HepG2 (cell line): Measurements from ENCODE around the gene STUB1. TPM values are rescaled to one million over a fixed set of nuclear protein-coding genes. Genes with fewer than 3 reads are reported as not detected.

ENCODE experiments used
- ARNTL ChIP-seq: sonication (generic); formaldehyde crosslinking; IDR thresholded peaks from 2 replicates; pipeline ENCODE4 v1.4.0; 2020; ENCODE audit warnings: mild to moderate bottlenecking, missing genetic modification reagents
- FOXJ3 ChIP-seq: sonication (generic); formaldehyde crosslinking; IDR thresholded peaks from 2 replicates; pipeline ENCODE4 v1.4.0; 2020; ENCODE audit warnings: missing genetic modification reagents, mild to moderate bottlenecking, borderline replicate concordance
- HNRNPUL1 ChIP-seq: fragments of 200-400 bp; formaldehyde crosslinking; IDR thresholded peaks from 2 replicates; pipeline ENCODE4 v1.6.1; 2017; ENCODE audit warnings: low read depth, mild to moderate bottlenecking, low read length, moderate library complexity
- KAT8 ChIP-seq: IDR thresholded peaks from 2 replicates; pipeline ENCODE4 v1.6.1; 2016; ENCODE audit warnings: missing genetic modification reagents, missing compliant biosample characterization
- MXD4 ChIP-seq: IDR thresholded peaks from 2 replicates; pipeline ENCODE4 v1.6.1; 2016; ENCODE audit warnings: mild to moderate bottlenecking, missing biosample characterization, missing genetic modification reagents
- NFE2L1 ChIP-seq: sonication (generic); formaldehyde crosslinking; IDR thresholded peaks from 2 replicates; pipeline ENCODE4 v1.4.0; 2020; ENCODE audit warnings: missing genetic modification reagents, mild to moderate bottlenecking, borderline replicate concordance
- NKX3-1 ChIP-seq: sonication (generic); formaldehyde crosslinking; IDR thresholded peaks from 2 replicates; pipeline ENCODE4 v1.5.0; 2020; ENCODE audit warnings: missing genetic modification reagents
- NR1H2 ChIP-seq: sonication (generic); formaldehyde crosslinking; IDR thresholded peaks from 2 replicates; pipeline ENCODE4 v1.8.1; 2022; ENCODE audit warnings: low read depth, missing genetic modification reagents, borderline replicate concordance
- PHF20 ChIP-seq: sonication (generic); formaldehyde crosslinking; IDR thresholded peaks from 2 replicates; pipeline ENCODE4 v1.5.0; 2020; ENCODE audit warnings: mild to moderate bottlenecking, missing genetic modification reagents
- SALL1 ChIP-seq: sonication (generic); formaldehyde crosslinking; IDR thresholded peaks from 2 replicates; pipeline ENCODE4 v1.8.0; 2022; ENCODE audit warnings: mild to moderate bottlenecking, missing genetic modification reagents
- SKI ChIP-seq: fragments of 450-650 bp; IDR thresholded peaks from one replicate; pipeline ENCODE4 v1.6.1; 2018; ENCODE audit warnings: mild to moderate bottlenecking; ENCODE audit not compliant: partially characterized antibody
- SMYD3 ChIP-seq: sonication (generic); formaldehyde crosslinking; IDR thresholded peaks from 2 replicates; pipeline ENCODE4 v1.8.1; 2023; ENCODE audit warnings: mild to moderate bottlenecking, missing genetic modification reagents
- SNAPC2 ChIP-seq: sonication (generic); formaldehyde crosslinking; IDR thresholded peaks from 2 replicates; pipeline ENCODE4 v1.8.1; 2022; ENCODE audit warnings: mild to moderate bottlenecking, missing genetic modification reagents
- SSRP1 ChIP-seq: IDR thresholded peaks from 2 replicates; pipeline ENCODE4 v1.6.1; 2016; ENCODE audit warnings: control low read depth
- XBP1 ChIP-seq: sonication (generic); formaldehyde crosslinking; IDR thresholded peaks from 2 replicates; pipeline ENCODE4 v1.5.0; 2020; ENCODE audit warnings: missing genetic modification reagents
- YY1 ChIP-seq: IDR thresholded peaks from 2 replicates; pipeline ENCODE4 v1.6.1; 2011; ENCODE audit warnings: low read length, low read depth, moderate library complexity, mild to moderate bottlenecking; ENCODE audit not compliant: insufficient read depth, insufficient replicate concordance
- ZNF3 ChIP-seq: IDR thresholded peaks from 2 replicates; pipeline ENCODE4 v1.7.0; 2017; ENCODE audit warnings: inconsistent platforms
- ZNF496 ChIP-seq: sonication (generic); formaldehyde crosslinking; IDR thresholded peaks from 2 replicates; pipeline ENCODE4 v1.8.1; 2023; ENCODE audit warnings: mild to moderate bottlenecking, moderate library complexity, missing genetic modification reagents; ENCODE audit not compliant: insufficient replicate concordance
- ZNF614 ChIP-seq: IDR thresholded peaks from 2 replicates; pipeline ENCODE4 v1.6.1; 2018; ENCODE audit warnings: missing biosample characterization, missing genetic modification reagents, inconsistent platforms, borderline replicate concordance
- ZNF652 ChIP-seq: IDR thresholded peaks from 2 replicates; pipeline ENCODE4 v1.6.1; 2016; ENCODE audit warnings: low read depth, borderline replicate concordance
- ZNF766 ChIP-seq: sonication (generic); formaldehyde crosslinking; IDR thresholded peaks from 2 replicates; pipeline ENCODE4 v1.5.0; 2020; ENCODE audit warnings: missing genetic modification reagents, borderline replicate concordance
- polyA plus RNA-seq, 8 experiments: library from polyadenylated mRNA; depleted of rRNA in 3 of 8; stranded (reverse) in 7 of 8; unstranded in 1 of 8; fragments of >200 nt; fragmentation: Illumina TruSeq in 4 of 8; extraction: Trizol in 4 of 8; gene quantifications; 2 replicates each; pipeline versions ENCODE4 v1.2.1 to v1.2.3, GENCODE V29; 2011 to 2016; ENCODE audit warnings: low read depth in 4 of 8, missing spikeins in 1 of 8, mixed read lengths in 1 of 8; ENCODE audit not compliant: insufficient read depth in 1 of 8
- total RNA-seq, 5 experiments: library from RNA; depleted of rRNA; stranded (reverse); fragments of >200 nt; fragmentation: Illumina TruSeq; extraction: Trizol; gene quantifications; 2 replicates each; pipeline ENCODE4 v1.2.3, GENCODE V29; 2016; ENCODE audit warnings: low read depth in 1 of 5
- TF ChIP-seq, protein P1 (sequence below): sonication (generic); formaldehyde crosslinking; IDR thresholded peaks from 2 replicates; pipeline ENCODE4 v1.5.1; 2020; ENCODE audit warnings: missing genetic modification reagents, mild to moderate bottlenecking, borderline replicate concordance
- TF ChIP-seq, protein P2 (sequence below): sonication (generic); formaldehyde crosslinking; IDR thresholded peaks from 2 replicates; pipeline ENCODE4 v1.5.0; 2020; ENCODE audit warnings: mild to moderate bottlenecking, low read depth, missing genetic modification reagents, borderline replicate concordance
- TF ChIP-seq, protein P3 (sequence below): sonication (generic); formaldehyde crosslinking; conservative IDR thresholded peaks from 2 replicates; pipeline ENCODE4 v1.4.0; 2020; ENCODE audit warnings: missing genetic modification reagents
- TF ChIP-seq, protein P4 (sequence below): sonication (generic); formaldehyde crosslinking; IDR thresholded peaks from 2 replicates; pipeline ENCODE4 v1.4.0; 2020; ENCODE audit warnings: mild to moderate bottlenecking, missing genetic modification reagents
- TF ChIP-seq, protein P5 (sequence below): sonication (generic); formaldehyde crosslinking; IDR thresholded peaks from 2 replicates; pipeline ENCODE4 v1.4.0; 2020; ENCODE audit warnings: missing genetic modification reagents

The STUB1 gene
- total and polyA plus RNA-seq, 2 of the 13 experiments (the other 11 are each of a cell fraction or from before 2014, with no cell fraction given), result 52.9 to 78.2 TPM

DNA sequence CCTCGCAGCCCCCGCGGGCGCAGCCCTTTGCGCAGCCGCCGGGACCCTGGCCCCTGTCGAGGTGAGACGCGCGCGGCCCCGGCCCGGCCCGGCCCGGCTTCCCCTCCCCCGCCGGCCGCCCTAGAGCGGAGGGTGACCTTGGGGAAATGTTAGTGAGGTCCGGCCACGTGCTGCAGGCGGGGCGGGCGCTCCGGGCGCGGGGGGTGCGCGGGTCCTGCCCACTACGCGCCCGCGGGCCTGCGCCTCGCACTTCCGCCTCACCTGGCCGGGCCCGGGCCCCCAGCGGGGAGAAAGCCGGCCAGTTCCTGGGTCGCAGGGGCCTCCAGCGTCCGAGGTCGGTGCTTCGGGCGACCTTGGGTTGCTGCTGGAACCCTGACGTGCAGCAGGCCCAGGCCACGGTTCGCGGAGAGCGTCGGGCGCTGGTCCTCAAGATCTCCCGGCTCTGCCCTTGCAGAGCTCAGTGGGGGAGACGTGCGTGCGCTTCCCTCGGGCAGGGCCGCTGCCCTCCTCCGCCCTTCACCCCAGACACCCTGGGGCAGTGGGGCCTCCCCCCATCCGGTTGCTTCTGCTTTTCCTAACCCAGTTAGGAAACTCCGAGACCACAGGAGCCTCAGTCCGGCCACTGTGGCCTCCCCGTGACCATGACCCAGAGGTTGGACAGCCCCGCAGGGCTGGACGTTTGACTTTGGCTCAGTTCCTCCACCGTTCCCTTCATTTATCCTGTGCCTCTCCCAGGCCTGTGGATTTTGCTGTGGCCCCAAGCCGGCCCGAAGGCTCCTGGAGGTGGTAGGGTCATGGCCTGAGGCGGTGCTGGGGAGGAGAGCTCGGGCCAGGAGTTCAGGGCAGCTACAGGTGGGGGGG, 37.8 kb upstream of the STUB1 start (continued):
- TF ChIP-seq, protein P1, sequence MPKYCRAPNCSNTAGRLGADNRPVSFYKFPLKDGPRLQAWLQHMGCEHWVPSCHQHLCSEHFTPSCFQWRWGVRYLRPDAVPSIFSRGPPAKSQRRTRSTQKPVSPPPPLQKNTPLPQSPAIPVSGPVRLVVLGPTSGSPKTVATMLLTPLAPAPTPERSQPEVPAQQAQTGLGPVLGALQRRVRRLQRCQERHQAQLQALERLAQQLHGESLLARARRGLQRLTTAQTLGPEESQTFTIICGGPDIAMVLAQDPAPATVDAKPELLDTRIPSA (CRISPR knock-in tag), result no peak
- TF ChIP-seq SSRP1 (no peak), NR1H2 (CRISPR knock-in tag) (no peak), KAT8 (CRISPR knock-in tag) (no peak; the same call in 1 of the 2 replicates), SALL1 (CRISPR knock-in tag) (peak; percentile 55), ZNF766 (CRISPR knock-in tag) (0 out of 2 replicates have a peak, but pooled peaks have one; percentile 50), NKX3-1 (CRISPR knock-in tag) (no peak), YY1 (no peak), FOXJ3 (CRISPR knock-in tag) (no peak), ZNF3 (CRISPR knock-in tag) (no peak), HNRNPUL1 (no peak), ZNF652 (no peak), XBP1 (CRISPR knock-in tag) (no peak), MXD4 (CRISPR knock-in tag) (peak; percentile 75; the same call in 1 of the 2 replicates), ARNTL (CRISPR knock-in tag) (peak; percentile 91), SNAPC2 (CRISPR knock-in tag) (0 out of 2 replicates have a peak, but pooled peaks have one; percentile 57), ZNF614 (CRISPR knock-in tag) (no peak), PHF20 (CRISPR knock-in tag) (peak; percentile 68), SMYD3 (CRISPR knock-in tag) (no peak), ZNF496 (CRISPR knock-in tag) (no peak), SKI (no peak), NFE2L1 (no peak)
- TF ChIP-seq, protein P2, sequence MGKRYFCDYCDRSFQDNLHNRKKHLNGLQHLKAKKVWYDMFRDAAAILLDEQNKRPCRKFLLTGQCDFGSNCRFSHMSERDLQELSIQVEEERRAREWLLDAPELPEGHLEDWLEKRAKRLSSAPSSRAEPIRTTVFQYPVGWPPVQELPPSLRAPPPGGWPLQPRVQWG (CRISPR knock-in tag), result no peak
- TF ChIP-seq, protein P3, sequence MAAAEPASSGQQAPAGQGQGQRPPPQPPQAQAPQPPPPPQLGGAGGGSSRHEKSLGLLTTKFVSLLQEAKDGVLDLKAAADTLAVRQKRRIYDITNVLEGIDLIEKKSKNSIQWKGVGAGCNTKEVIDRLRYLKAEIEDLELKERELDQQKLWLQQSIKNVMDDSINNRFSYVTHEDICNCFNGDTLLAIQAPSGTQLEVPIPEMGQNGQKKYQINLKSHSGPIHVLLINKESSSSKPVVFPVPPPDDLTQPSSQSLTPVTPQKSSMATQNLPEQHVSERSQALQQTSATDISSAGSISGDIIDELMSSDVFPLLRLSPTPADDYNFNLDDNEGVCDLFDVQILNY, result no peak; the same call in 1 of the 2 replicates
- TF ChIP-seq, protein P4, sequence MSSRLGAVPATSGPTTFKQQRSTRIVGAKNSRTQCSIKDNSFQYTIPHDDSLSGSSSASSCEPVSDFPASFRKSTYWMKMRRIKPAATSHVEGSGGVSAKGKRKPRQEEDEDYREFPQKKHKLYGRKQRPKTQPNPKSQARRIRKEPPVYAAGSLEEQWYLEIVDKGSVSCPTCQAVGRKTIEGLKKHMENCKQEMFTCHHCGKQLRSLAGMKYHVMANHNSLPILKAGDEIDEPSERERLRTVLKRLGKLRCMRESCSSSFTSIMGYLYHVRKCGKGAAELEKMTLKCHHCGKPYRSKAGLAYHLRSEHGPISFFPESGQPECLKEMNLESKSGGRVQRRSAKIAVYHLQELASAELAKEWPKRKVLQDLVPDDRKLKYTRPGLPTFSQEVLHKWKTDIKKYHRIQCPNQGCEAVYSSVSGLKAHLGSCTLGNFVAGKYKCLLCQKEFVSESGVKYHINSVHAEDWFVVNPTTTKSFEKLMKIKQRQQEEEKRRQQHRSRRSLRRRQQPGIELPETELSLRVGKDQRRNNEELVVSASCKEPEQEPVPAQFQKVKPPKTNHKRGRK (CRISPR knock-in tag), result no peak
- TF ChIP-seq, protein P5, sequence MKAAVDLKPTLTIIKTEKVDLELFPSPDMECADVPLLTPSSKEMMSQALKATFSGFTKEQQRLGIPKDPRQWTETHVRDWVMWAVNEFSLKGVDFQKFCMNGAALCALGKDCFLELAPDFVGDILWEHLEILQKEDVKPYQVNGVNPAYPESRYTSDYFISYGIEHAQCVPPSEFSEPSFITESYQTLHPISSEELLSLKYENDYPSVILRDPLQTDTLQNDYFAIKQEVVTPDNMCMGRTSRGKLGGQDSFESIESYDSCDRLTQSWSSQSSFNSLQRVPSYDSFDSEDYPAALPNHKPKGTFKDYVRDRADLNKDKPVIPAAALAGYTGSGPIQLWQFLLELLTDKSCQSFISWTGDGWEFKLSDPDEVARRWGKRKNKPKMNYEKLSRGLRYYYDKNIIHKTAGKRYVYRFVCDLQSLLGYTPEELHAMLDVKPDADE (CRISPR knock-in tag), result 0 out of 2 replicates have a peak, but pooled peaks have one; percentile 39
